Right renal cortex interstitium (tissue), 3 donors: ENCODE data around the gene FAM9B. TPM values are rescaled to one million over a fixed set of nuclear protein-coding genes. Genes with fewer than 3 reads are reported as not detected.
"Not testable (repeated sequence)": the region's sequence is repeated elsewhere in the genome, so short reads cannot be mapped to it uniquely, and the experiment has no call there.

Experiments
- DNase-seq, 3 donors: peaks; one replicate each; pipeline ENCODE4 v3.0.0-alpha.2; 2013; ENCODE audit warnings: low read depth in 3 of 3, low spot score in 2 of 3
- polyA plus RNA-seq, 3 donors: library from polyadenylated mRNA; unstranded; fragments of 120-200 nt; gene quantifications; one replicate each; pipeline ENCODE4 v1.2.1, GENCODE V29; 2013; ENCODE audit not compliant: insufficient read length in 3 of 3

FAM9B gene
- under 1 TPM in 2 of 3 donors, not detected in 1; 0.17 to 0.24 TPM for polyA plus RNA-seq

DNA sequence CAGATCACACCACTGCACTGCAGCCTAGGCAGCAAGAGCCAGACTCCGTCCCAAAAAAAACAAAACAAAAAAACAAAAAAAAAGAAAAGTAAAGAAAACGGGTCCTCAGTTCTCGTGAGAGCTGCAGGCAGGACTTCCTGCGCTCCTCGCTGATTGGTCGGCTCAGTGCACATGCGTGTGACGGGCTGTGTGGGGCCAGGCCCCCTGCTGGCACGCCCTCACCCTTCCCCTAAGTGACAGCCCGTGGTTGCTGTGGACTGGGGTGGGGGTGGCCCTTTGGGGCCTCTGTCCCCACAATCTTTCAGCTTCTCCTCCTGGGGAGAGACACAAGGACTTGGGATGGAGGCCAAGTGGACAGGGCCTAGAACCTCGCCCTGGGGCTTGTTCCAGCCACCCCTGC lies at the start of gene FAM9B:
Gene FAM9B, minus strand, starts transcription at position 139 of the 400 bp plus-strand sequence. CDS start 1,141 bp downstream, outside the sequence.
- no peak for DNase-seq

GRCh38 chrX:9081271-9081670 lies 47.3 kb upstream of the FAM9B start:
- no peak for DNase-seq

GRCh38 chrX:9074326-9074725 lies 40.4 kb upstream of the FAM9B start:
- no peak for DNase-seq

DNA sequence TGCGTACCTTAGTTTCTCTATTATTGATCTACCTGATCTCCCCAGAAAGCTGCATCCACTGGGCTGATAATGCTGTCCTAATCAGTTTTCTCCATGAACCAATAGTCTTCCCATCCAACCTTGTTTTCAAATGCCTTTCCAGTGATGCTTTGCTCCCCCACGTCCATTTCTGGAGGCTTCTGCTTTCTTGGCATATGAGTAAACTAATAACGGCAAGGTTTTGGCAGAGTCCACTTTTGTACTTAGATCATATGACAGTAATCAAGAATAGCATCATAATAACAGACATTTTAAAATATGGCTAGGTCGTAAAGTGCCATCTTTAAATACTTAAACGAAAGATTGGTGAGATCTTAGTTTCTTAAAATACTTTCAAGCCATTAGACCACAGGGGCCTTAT lies 38.4 kb upstream of the FAM9B start:
- DNase-seq = no peak

DNA sequence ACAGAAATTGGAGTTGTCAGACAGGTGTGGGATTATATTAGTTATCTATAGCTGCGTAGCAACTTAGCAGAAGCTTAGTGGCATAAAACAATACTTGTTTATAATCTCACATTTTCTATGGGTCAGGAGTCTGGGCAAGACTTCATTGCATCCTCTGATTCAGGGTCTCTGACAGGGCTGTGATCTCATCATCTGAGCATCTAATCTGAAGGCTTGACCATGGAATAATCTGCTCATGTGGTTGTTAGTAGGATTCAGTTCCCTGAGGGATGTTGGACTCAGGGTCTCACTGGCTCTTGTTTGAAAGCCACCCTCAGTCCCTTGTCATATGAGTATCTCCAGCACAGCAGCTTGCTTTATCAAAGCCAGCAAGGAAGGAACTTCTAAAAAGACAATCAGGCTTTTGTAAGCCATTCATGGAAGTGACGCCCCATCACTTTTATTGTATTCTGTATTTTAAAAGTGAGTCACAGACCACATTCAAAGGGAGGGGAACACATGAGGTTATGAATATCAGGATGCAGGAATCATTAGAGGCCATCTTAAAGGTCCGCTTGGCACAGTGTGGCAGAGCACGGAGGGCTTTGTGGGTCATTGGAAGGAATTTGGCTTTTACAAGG lies 37.2 kb upstream of the FAM9B start:
- DNase-seq = no peak

DNA sequence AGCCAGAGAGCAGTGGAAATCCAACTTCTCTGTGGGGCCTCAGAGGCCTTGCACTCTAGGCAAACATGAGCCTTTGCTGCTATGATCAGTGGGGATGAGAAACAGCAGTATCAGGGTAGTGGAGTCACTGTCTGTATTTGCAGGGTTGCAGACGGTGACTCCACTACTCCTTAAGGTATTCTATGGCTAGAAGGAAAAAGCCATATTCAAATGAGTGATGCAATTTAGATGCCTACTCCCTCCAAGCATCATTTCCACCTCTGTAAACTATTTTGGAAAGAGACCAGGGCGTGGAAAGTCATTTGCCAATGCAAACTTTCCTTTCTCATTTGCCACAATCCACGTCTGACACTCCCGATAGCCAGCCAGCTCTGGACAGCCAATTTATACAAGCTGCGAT lies 35.6 kb upstream of the FAM9B start:
- no peak for DNase-seq

DNA sequence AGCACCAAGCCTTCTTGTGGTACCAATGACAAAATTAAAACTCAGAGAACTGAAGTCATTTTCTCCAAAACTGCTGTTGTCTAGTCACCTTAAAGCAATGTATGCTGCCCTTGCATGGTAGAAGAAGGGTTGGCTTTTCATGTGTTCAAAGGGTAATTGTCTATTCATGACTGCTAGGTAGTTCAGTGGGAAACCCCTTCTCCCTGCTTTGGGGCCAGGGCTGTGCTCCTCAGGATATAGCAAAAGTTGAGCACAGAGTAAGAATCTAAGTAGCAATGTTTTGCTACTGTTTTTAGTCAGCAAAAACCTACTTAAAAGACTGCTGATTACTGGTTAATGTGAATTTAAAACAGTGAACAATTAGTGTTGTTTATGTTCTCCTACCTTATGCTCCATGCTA lies 30.8 kb upstream of the FAM9B start:
- DNase-seq = no peak

DNA sequence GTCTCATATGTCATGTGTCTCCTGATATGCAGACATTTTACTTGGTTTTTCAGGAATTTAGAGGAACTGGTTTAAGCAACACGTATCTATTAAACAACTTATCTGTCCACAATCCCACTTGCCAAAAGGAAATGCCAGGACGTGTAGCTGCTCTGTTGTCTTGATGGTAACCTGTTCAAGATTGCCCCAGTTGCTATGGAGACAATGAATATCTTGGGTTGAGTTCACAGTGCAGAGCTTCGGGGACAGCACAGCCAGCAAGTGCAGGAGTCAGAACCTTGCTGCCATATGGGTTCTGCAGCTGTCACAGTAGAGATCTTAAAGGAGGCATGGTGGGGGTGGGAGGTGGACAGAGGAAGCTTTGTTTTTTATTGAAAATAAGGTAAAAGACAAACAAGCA lies 28.7 kb upstream of the FAM9B start:
- DNase-seq = no peak

DNA sequence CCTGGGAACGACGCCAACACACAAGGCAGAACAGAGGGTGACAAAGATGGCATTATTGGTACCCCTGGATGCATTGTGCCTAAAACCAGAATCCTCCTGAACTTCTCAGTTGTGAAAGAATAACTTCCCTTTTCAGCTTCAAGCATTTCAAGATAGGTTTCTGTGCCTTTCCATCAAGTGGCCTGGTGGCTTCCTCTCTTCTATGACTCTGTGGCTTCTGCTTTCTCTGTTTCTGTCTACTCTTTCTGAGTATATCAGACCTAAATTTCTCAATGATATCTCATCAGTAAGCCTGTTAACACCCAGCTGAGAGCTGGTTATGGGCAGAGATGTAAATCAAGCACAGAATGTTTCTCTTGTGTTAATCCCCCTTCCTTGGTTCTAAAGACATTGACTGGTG lies 21.4 kb upstream of the FAM9B start:
- no peak for DNase-seq

GRCh38 chrX:9052081-9052480 lies 18.2 kb upstream of the FAM9B start:
- DNase-seq = no peak

DNA sequence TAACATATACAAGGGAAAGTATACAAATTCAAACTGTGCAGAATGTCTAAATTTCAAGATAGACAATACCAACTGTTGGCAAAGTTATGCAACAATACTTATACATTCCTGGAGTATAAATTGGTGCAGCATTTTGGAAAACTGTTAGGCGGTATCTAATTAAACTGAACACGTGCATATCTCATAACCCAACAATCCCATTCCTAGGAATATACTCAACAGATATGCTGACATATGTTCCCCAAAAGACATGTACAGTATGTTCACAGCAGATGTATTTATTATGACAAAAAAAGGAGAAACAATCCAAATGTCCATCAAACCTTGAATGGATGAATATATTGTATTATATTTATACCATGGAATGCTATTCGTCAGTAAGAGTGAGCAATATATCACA lies 16.4 kb upstream of the FAM9B start:
- DNase-seq = no peak

- no peak for DNase-seq
Measured at GRCh38 chrX:9048801-9049200, 14.9 kb upstream of the FAM9B start.

- no peak for DNase-seq
Measured at GRCh38 chrX:9038244-9038643, 4.3 kb upstream of the FAM9B start.

GRCh38 chrX:9037296-9037695 lies 3.4 kb upstream of the FAM9B start:
- no peak for DNase-seq

GRCh38 chrX:9033586-9033985 lies 341 bp downstream of the FAM9B start:
- DNase-seq = no peak

GRCh38 chrX:9033179-9033578 lies 748 bp downstream of the FAM9B start:
- DNase-seq = no peak

DNA sequence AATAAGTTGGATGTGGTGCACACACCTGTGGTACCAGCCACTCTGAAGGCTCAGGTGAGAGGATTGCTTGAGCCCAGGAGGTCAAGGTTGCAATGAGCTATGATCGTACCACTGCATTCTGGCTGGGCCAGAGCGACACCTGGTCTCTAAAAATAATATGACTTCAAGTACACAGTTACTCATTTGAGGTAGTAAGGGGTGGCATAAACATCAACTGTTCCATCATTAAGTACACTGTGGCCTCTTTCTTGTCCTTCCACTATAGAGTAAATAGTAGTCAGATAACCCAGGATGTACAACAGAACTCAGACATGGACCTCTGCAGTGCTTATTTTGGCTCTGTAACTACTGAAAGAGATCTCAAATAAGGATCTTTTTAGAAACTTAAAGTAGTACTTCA lies 10.6 kb downstream of the FAM9B start:
- no peak for DNase-seq

- DNase-seq = no peak
Measured at GRCh38 chrX:9019151-9019550, 14.8 kb downstream of the FAM9B start.

- not testable (repeated sequence) for DNase-seq
Measured at GRCh38 chrX:9018332-9018731, 15.6 kb downstream of the FAM9B start.

- no peak for DNase-seq
Measured at GRCh38 chrX:9003041-9003440, 30.9 kb downstream of the FAM9B start.

- DNase-seq = no peak
Measured at GRCh38 chrX:8988446-8988845, 45.5 kb downstream of the FAM9B start.

DNA sequence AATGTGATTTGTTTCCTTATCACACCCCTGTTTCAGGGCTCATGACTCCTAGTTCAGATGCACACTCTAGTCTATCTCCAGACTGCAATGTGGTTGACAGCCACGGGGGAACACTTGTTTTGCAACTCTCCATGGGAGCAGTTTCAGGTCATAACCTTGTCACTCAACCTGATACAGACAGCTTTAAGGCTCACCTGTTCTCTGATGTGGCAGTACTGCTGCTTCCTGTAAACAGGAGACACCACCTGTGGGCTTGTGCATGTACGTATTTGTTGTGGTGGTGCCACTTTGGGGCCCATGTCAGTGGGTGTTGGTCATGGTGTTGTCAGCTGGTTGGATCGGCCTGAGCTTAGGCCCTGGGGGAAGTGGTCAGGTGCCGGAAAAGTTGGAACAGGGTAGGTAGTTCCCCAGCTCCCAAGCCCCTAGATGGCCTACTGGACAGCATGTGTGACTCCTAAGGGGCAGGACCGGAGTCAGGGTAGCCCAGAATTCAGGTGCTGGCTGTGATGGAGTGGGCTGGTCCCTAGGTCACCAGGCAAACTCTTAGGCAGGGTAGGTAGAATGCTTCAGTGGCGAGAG lies 46.2 kb downstream of the FAM9B start:
- DNase-seq = no peak

DNA sequence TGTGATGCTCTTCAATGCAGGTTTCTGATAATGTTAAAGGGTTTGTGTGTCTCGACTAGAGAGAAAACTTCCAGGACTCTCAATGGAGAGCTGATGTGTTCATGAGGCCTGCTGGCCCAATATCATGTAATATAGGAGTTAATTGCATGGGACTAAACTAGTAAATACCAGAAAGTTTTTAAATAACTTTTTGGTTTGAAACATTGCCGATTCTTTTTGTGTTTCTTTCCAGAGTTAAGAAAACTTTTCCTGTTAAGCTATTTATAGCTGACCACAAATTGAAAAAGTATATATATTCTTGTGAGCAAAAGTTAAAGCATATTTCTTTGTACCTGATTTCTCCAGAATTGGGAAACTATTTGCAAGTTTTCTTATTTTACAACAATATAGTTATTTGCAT lies 49.7 kb downstream of the FAM9B start:
- no peak for DNase-seq
